T-cell (primary cell): ENCODE data around the gene KCNMA1. TPM values are rescaled to one million over a fixed set of nuclear protein-coding genes. Genes with fewer than 3 reads are reported as not detected.

Source experiments
- ATAC-seq, 4 experiments: fragments of 200-7000 bp in 3 of 4; fragments of 150-1000 bp in 1 of 4; cut with Tn5 transposase; replicated peaks in 1 of 4; 1 replicate in 3 of 4; 2 replicates in 1 of 4; pipeline ENCODE4 v1.10.0; 2021; ENCODE audit warnings: moderate library complexity in 3 of 4, mild to moderate bottlenecking in 2 of 4, moderate number of reproducible peaks in 1 of 4
- CTCF ChIA-PET, 2 donors: fragments of 300-600 bp; sonication (Branson Sonifier 250); formaldehyde crosslinking; loops; one replicate each; lab custom pipeline; 2022; ENCODE audit warnings: antibody characterized with exemption in 2 of 2; lab: Charles Lee
- POLR2A ChIA-PET, 2 donors: fragments of 300-600 bp; sonication (Branson Sonifier 250); formaldehyde crosslinking; loops; one replicate each; lab custom pipeline; 2022; ENCODE audit warnings: antibody characterized with exemption in 2 of 2; lab: Charles Lee
- DNase-seq, 35 experiments: peaks; one replicate each; pipeline versions ENCODE4 v3.0.0 to v3.0.0-alpha.2; 2013 to 2023
- H3K27ac ChIP-seq: one replicate; pipeline ENCODE4 v1.5.1; 2013; ENCODE audit warnings: low read length
- H3K27me3 ChIP-seq, 2 experiments: replicated peaks in 1 of 2; 1 replicate in 1 of 2; 2 replicates in 1 of 2; pipeline versions ENCODE4 v1.6.1 to v1.7.0; 2013; ENCODE audit warnings: low read length in 1 of 2, mixed read lengths in 1 of 2; ENCODE audit not compliant: control insufficient read depth in 2 of 2, insufficient read depth in 2 of 2; ENCODE audit errors: extremely low read depth in 1 of 2
- H3K36me3 ChIP-seq, 2 donors: 1 replicate in 1 of 2; 2 replicates in 1 of 2; pipeline versions ENCODE4 v1.6.1 to v1.7.0; 2013; ENCODE audit warnings: low read length in 1 of 2; ENCODE audit not compliant: control insufficient read depth in 2 of 2, insufficient read depth in 1 of 2; ENCODE audit errors: extremely low read depth in 1 of 2
- H3K4me1 ChIP-seq, 2 experiments: 1 replicate in 1 of 2; 2 replicates in 1 of 2; pipeline versions ENCODE4 v1.6.1 to v1.7.0; 2013; ENCODE audit warnings: low read length in 2 of 2, mixed read lengths in 1 of 2; ENCODE audit not compliant: insufficient read depth in 2 of 2, control insufficient read depth in 1 of 2; ENCODE audit errors: extremely low read depth in 1 of 2
- H3K4me3 ChIP-seq, 2 donors: 1 replicate in 1 of 2; 2 replicates in 1 of 2; pipeline versions ENCODE4 v1.5.1 to v1.7.0; 2013; ENCODE audit warnings: mild to moderate bottlenecking in 2 of 2, low read length in 1 of 2, moderate library complexity in 1 of 2; ENCODE audit not compliant: control insufficient read depth in 1 of 2; ENCODE audit errors: extremely low read depth in 1 of 2
- H3K9me3 ChIP-seq: 2 replicates; pipeline ENCODE4 v1.7.0; 2013
- H3K27ac Mint-ChIP-seq, 2 donors: one replicate each; pipeline ENCODE4 v1.8.0; 2020 to 2021; ENCODE audit warnings: mild to moderate bottlenecking in 2 of 2, mixed read lengths in 2 of 2
- H3K27me3 Mint-ChIP-seq, 2 donors: one replicate each; pipeline ENCODE4 v1.8.0; 2021 to 2022; ENCODE audit warnings: mixed read lengths in 2 of 2
- H3K36me3 Mint-ChIP-seq: one replicate; pipeline ENCODE4 v1.8.0; 2021; ENCODE audit warnings: mixed read lengths
- H3K4me1 Mint-ChIP-seq, 3 donors: one replicate each; pipeline ENCODE4 v1.8.0; 2020 to 2022; ENCODE audit warnings: mixed read lengths in 3 of 3, mild to moderate bottlenecking in 1 of 3
- H3K4me3 Mint-ChIP-seq, 3 donors: one replicate each; pipeline ENCODE4 v1.8.0; 2020 to 2022; ENCODE audit warnings: mild to moderate bottlenecking in 3 of 3, mixed read lengths in 3 of 3, moderate library complexity in 3 of 3
- H3K9me3 Mint-ChIP-seq, 3 donors: one replicate each; pipeline ENCODE4 v1.8.0; 2020 to 2022; ENCODE audit warnings: mixed read lengths in 3 of 3
- WGBS: methylation state at CpG from one replicate; pipeline ENCODE4 v1.1.5; 2013; ENCODE audit warnings: missing lambda C conversion rate; ENCODE audit not compliant: insufficient coverage; 5-methylcytosine and 5-hydroxymethylcytosine counted together
- total RNA-seq, 35 experiments: library from RNA in 6 of 35; stranded (reverse) in 6 of 35; fragments of 120-200 nt in 1 of 35; gene quantifications; one replicate each; pipeline versions ENCODE4 v1.2.1 to v1.2.4 and lab custom pipeline; 2013 to 2026

Gene KCNMA1
- total RNA-seq, 5 donors from 2014 or later (not counting 1 experiment from before 2014, with no cell fraction given): 0.14 to 1.6 (median 0.60) TPM

DNA sequence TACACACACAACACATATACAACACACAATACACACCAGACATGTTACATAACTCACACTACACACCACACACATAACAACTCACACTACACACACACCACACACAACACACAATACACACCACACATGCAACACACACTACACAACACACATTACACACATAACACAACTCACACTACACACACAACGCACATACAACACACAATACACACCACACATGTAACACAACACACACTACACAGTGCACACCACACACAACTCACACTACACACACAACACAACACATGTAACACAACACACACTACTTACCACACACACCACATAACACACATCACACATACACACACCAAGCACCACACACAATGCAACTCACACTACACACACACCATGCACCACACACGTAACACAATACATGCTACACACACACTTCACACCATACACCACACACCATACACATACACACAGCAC is 166.5 kb downstream of the KCNMA1 start:
- Histone ChIP-seq H3K27ac (no peak overlapping the region), H3K36me3 (no peaks in the 10 kb centered on the region), H3K9me3 (no peaks in the 10 kb centered on the region), H3K4me1 (no peaks in the 10 kb centered on the region), H3K4me3 (no peak overlapping the region), H3K27me3 (peaks cover 0 to 9% of the 10 kb centered on the region in 2 experiments)
- Mint-ChIP-seq H3K4me3 (no peak overlapping the region), H3K27me3 (peaks cover 0 to 4% of the 10 kb centered on the region in 2 donors), H3K27ac (no peak overlapping the region), H3K9me3 (no peaks in the 10 kb centered on the region), H3K36me3 (no peaks in the 10 kb centered on the region), H3K4me1 (no peaks in the 10 kb centered on the region)
- no peak for ATAC-seq
- DNase-seq: no peak
- ChIA-PET POLR2A (no interaction called here), CTCF (no interaction called here)
- WGBS: 92% methylated on average over 2 of the region's 2 CpGs

DNA sequence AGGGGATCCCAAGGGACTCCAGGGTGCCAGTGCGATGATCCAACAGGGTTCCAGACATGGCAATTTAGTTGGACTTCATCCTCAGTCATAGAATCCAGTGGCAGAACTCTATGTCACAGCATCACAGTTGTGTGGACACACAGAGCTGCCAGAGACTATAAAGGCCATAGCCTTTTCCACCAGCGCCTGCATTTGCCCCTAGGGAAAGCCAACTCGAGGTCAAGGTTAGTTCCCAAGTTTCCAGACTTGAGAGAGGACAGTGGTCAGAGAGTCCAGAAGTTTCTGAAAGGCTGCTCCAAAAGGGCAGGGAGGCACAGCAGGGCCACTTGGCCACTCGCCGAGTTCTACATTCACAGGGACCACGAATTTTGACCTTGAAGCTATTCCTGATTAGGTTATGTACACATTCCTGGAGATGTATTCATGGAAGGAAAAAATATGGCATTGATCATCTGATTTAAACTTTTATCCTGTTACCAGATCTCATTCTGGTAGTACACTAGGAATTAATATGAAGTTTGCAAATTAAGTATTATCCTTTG is 170.1 kb downstream of the KCNMA1 start:
- Mint-ChIP-seq H3K36me3 (no peaks in the 10 kb centered on the region), H3K27ac (no peak overlapping the region), H3K4me3 (no peak overlapping the region), H3K4me1 (no peaks in the 10 kb centered on the region), H3K27me3 (no peaks in the 10 kb centered on the region), H3K9me3 (no peaks in the 10 kb centered on the region)
- no peak for DNase-seq
- H3K36me3 ChIP-seq: no peaks in the 10 kb centered on the region
- peaks cover 0 to 2% of the 10 kb centered on the region in 2 experiments for H3K27me3 ChIP-seq
- WGBS: 62% methylated on average over 3 of the region's 6 CpGs
- ATAC-seq: no peak
- no peak overlapping the region for H3K27ac ChIP-seq
- H3K4me1 ChIP-seq: no peaks in the 10 kb centered on the region
- CTCF ChIA-PET: no interaction called here
- H3K4me3 ChIP-seq: no peak overlapping the region
- no peaks in the 10 kb centered on the region for H3K9me3 ChIP-seq
- POLR2A ChIA-PET: no interaction called here

- DNase-seq (no peak), ATAC-seq (no peak)
- Histone ChIP-seq H3K4me3 (no peak overlapping the region), H3K27ac (no peak overlapping the region), H3K9me3 (no peaks in the 10 kb centered on the region), H3K36me3 (no peaks in the 10 kb centered on the region), H3K27me3 (peaks cover 2 to 5% of the 10 kb centered on the region in 2 experiments), H3K4me1 (no peaks in the 10 kb centered on the region)
- ChIA-PET CTCF (no interaction called here), POLR2A (no interaction called here)
- 73% methylated on average over 5 of the region's 9 CpGs for WGBS
- H3K9me3 Mint-ChIP-seq: no peaks in the 10 kb centered on the region
- H3K27me3 Mint-ChIP-seq: peaks cover under 1 to 3% of the 10 kb centered on the region in 2 donors
- H3K4me1 Mint-ChIP-seq: no peaks in the 10 kb centered on the region
- H3K36me3 Mint-ChIP-seq: no peaks in the 10 kb centered on the region
- H3K27ac Mint-ChIP-seq: no peak overlapping the region
- no peak overlapping the region for H3K4me3 Mint-ChIP-seq
Observed at GRCh38 chr10:77463967-77464745, 173.5 kb downstream of the KCNMA1 start.

GRCh38 chr10:77463499-77463898 is 174.1 kb downstream of the KCNMA1 start:
- ChIA-PET POLR2A (interaction anchor here in 1 of 2 donors (0.6 kb wide), 1 partner anchor 18 kb away, joined by 3 read pairs; no protein-coding TSS in a partner anchor), CTCF (no interaction called here)
- no peak overlapping the region for H3K4me3 ChIP-seq
- Mint-ChIP-seq H3K9me3 (no peaks in the 10 kb centered on the region), H3K4me1 (no peaks in the 10 kb centered on the region), H3K27me3 (peaks cover 2 to 3% of the 10 kb centered on the region in 2 donors), H3K27ac (no peak overlapping the region), H3K36me3 (no peaks in the 10 kb centered on the region), H3K4me3 (no peak overlapping the region)
- H3K9me3 ChIP-seq: no peaks in the 10 kb centered on the region
- no peak overlapping the region for H3K27ac ChIP-seq
- peaks cover 2 to 9% of the 10 kb centered on the region in 2 experiments for H3K27me3 ChIP-seq
- no peaks in the 10 kb centered on the region for H3K4me1 ChIP-seq
- no peak for ATAC-seq
- DNase-seq: no peak
- 80% methylated on average over 4 of the region's 4 CpGs for whole genome bisulfite sequencing
- no peaks in the 10 kb centered on the region for H3K36me3 ChIP-seq

GRCh38 chr10:77461636-77462296 is 175.8 kb downstream of the KCNMA1 start:
- Histone ChIP-seq H3K4me1 (no peaks in the 10 kb centered on the region), H3K4me3 (no peak overlapping the region), H3K27ac (no peak overlapping the region), H3K9me3 (no peaks in the 10 kb centered on the region), H3K36me3 (no peaks in the 10 kb centered on the region), H3K27me3 (peaks cover 2 to 20% of the 10 kb centered on the region in 2 experiments)
- peaks cover 2 to 8% of the 10 kb centered on the region in 2 donors for H3K27me3 Mint-ChIP-seq
- DNase-seq (no peak), ATAC-seq (no peak)
- CTCF ChIA-PET: no interaction called here
- H3K4me3 Mint-ChIP-seq: no peak overlapping the region
- H3K36me3 Mint-ChIP-seq: no peaks in the 10 kb centered on the region
- 77% methylated on average over 5 of the region's 7 CpGs for WGBS
- H3K4me1 Mint-ChIP-seq: no peaks in the 10 kb centered on the region
- H3K27ac Mint-ChIP-seq: no peak overlapping the region
- no peaks in the 10 kb centered on the region for H3K9me3 Mint-ChIP-seq
- POLR2A ChIA-PET: no interaction called here

GRCh38 chr10:77459905-77460304 is 177.7 kb downstream of the KCNMA1 start:
- H3K27me3 ChIP-seq: peaks cover 2 to 20% of the 10 kb centered on the region in 2 experiments
- H3K4me1 ChIP-seq: no peaks in the 10 kb centered on the region
- ChIA-PET POLR2A (no interaction called here), CTCF (interaction anchor here in 1 of 2 donors (0.6 kb wide), 1 partner anchor 253 kb away, joined by 3 read pairs; no protein-coding TSS in a partner anchor)
- ATAC-seq (no peak), DNase-seq (no peak)
- Mint-ChIP-seq H3K4me3 (no peak overlapping the region), H3K36me3 (no peaks in the 10 kb centered on the region), H3K27me3 (peaks cover 2 to 12% of the 10 kb centered on the region in 2 donors), H3K9me3 (no peaks in the 10 kb centered on the region), H3K27ac (no peak overlapping the region), H3K4me1 (no peaks in the 10 kb centered on the region)
- no peaks in the 10 kb centered on the region for H3K9me3 ChIP-seq
- no peaks in the 10 kb centered on the region for H3K36me3 ChIP-seq
- no peak overlapping the region for H3K4me3 ChIP-seq
- H3K27ac ChIP-seq: no peak overlapping the region
- no CpG with 5 or more reads among the region's 3 CpGs for WGBS
